Spinal cord (tissue), 10 donors: ENCODE results near the gene FBXO28. TPM values are rescaled to one million over a fixed set of nuclear protein-coding genes. Genes with fewer than 3 reads are reported as not detected.

Experiments used
- DNase-seq, 6 donors: peaks; one replicate each; pipeline versions ENCODE4 v3.0.0 to v3.0.0-alpha.2; 2013 to 2015; ENCODE audit warnings: low spot score in 6 of 6, low read depth in 4 of 6
- H3K27ac ChIP-seq: one replicate; pipeline ENCODE4 v1.5.1; 2013; ENCODE audit warnings: low read depth, low read length, control low read depth
- H3K27me3 ChIP-seq: one replicate; pipeline ENCODE4 v1.6.1; 2013; ENCODE audit warnings: low read length; ENCODE audit not compliant: control insufficient read depth, insufficient read depth
- H3K36me3 ChIP-seq: one replicate; pipeline ENCODE4 v1.6.1; 2013; ENCODE audit warnings: low read length; ENCODE audit not compliant: control insufficient read depth, insufficient read depth
- H3K4me1 ChIP-seq: one replicate; pipeline ENCODE4 v1.6.1; 2013; ENCODE audit warnings: low read length; ENCODE audit not compliant: control insufficient read depth, insufficient read depth
- H3K4me3 ChIP-seq: one replicate; pipeline ENCODE4 v1.5.1; 2013; ENCODE audit warnings: low read depth, low read length, control low read depth
- H3K9me3 ChIP-seq: one replicate; pipeline ENCODE4 v1.6.1; 2013; ENCODE audit warnings: low read length; ENCODE audit not compliant: control insufficient read depth, insufficient read depth
- WGBS: methylation state at CpG from one replicate; pipeline ENCODE4 v1.1.5; 2013; ENCODE audit warnings: missing lambda C conversion rate; ENCODE audit not compliant: insufficient coverage; 5-methylcytosine and 5-hydroxymethylcytosine counted together
- polyA plus RNA-seq, 2 donors: library from polyadenylated mRNA; unstranded; fragments of 120-200 nt; gene quantifications; one replicate each; pipeline ENCODE4 v1.2.1, GENCODE V29; 2013; ENCODE audit not compliant: insufficient read length in 2 of 2
- total RNA-seq, 2 donors: library from RNA; depleted of rRNA in 1 of 2; stranded (reverse); fragments of 120-200 nt in 1 of 2; fragments of >200 nt in 1 of 2; gene quantifications; one replicate each; pipeline versions ENCODE4 v1.2.3 to v1.2.4, GENCODE V29; 2013 to 2014
- donor health status: healthy.

Gene FBXO28
- total and polyA plus RNA-seq, 4 donors = 20.1 to 42.3 (median 26.6) TPM

DNA sequence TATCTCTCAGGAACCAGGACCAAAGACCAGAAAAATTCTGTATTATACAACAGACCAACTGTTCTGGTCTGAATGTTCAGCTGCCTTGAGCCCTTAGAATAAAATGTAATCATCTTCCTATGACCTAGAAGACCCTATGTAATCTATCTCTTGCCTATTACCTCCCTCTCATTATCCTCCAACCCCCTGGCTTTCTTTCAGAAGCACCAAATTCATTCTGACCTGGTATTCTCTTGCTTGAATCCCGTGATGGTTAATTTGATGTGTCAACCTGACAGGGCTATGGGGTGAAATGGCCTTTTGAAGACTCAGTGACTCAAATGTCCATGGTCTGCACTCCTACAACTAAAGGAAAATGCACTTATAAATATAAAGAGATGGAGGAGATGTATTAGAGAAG, 21.8 kb upstream of the FBXO28 start:
- H3K4me1 ChIP-seq = no peaks in the 10 kb centered on the region
- no peaks in the 10 kb centered on the region for H3K27me3 ChIP-seq
- no peak for DNase-seq
- H3K36me3 ChIP-seq = no peaks in the 10 kb centered on the region
- no peak overlapping the region for H3K27ac ChIP-seq
- H3K9me3 ChIP-seq = no peaks in the 10 kb centered on the region
- WGBS = no CpG with 5 or more reads among the region's 1 CpG
- H3K4me3 ChIP-seq = no peak overlapping the region

DNA sequence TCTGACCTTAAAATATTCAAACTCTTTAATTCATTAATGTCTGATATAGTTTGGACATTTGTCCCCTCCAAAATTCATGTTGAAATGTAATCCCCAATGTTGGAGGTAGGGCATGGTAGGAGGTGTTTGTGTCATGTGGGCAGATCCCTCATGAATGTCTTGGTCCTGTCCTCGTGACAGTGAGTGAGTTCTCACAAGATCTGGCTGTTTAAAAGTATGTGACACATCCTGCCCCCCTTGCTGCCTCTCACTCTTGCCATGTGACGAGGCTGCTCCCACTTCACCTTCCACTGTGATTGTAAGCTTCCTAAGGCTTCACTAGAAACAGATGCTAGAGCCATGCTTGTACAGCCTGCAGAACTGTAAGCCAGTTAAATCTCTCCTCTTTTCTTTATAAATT, 21.3 kb upstream of the FBXO28 start:
- no peaks in the 10 kb centered on the region for H3K4me1 ChIP-seq
- 75% methylated on average over 1 of the region's 2 CpGs for WGBS
- no peak overlapping the region for H3K4me3 ChIP-seq

DNA sequence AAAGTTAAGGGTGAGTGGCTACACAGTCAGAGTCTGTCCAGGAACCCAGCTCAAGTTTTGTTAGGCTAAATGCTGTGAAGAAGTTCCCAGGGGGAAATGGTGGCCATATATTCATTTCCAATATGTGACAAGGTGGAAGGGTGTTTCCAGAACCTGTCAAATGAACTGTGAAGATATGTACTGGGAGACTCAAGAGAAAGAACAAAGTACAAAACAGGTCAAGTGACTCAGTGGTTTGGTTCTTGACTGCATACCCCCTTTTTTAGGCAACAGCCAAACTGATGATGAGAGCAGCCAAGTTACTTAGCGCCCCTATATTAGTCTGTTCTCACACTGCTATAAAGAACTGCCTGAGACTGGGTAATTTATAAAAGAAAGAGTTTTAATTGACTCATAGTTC, 18.6 kb upstream of the FBXO28 start:
- WGBS = no CpG with 5 or more reads among the region's 1 CpG
- no peak overlapping the region for H3K4me3 ChIP-seq
- H3K36me3 ChIP-seq = no peaks in the 10 kb centered on the region
- H3K27me3 ChIP-seq = no peaks in the 10 kb centered on the region
- H3K27ac ChIP-seq = no peak overlapping the region
- H3K4me1 ChIP-seq = no peaks in the 10 kb centered on the region
- DNase-seq = no peak
- H3K9me3 ChIP-seq = no peaks in the 10 kb centered on the region

More for the DNA sequence above, 21.3 kb upstream of the FBXO28 start:
- DNase-seq = no peak
- no peak overlapping the region for H3K27ac ChIP-seq
- no peaks in the 10 kb centered on the region for H3K27me3 ChIP-seq
- no peaks in the 10 kb centered on the region for H3K9me3 ChIP-seq
- H3K36me3 ChIP-seq = no peaks in the 10 kb centered on the region

DNA sequence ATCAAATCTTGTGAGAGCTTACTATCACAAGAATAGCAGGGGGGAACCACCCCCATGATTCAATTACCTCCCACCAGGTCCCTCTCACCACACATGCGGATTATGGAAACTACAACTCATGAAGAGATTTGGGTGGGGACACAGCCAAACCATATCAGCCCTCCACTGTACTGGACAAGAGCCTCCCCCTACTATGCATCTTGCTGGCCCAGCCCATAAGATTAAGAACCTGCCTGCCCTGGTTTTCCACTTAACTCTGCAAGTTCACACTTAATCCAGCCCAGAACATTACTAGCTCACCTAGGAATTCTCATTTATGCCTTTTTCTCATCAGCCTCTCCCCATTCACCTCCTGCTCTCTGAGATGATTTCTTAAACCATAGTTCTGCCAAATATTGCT, 18.0 kb upstream of the FBXO28 start:
- Histone ChIP-seq H3K36me3 (no peaks in the 10 kb centered on the region), H3K27me3 (no peaks in the 10 kb centered on the region), H3K27ac (no peak overlapping the region), H3K4me1 (no peaks in the 10 kb centered on the region), H3K9me3 (no peaks in the 10 kb centered on the region), H3K4me3 (no peak overlapping the region)
- DNase-seq = no peak
- 88% methylated on average over 1 of the region's 1 CpG for WGBS

DNA sequence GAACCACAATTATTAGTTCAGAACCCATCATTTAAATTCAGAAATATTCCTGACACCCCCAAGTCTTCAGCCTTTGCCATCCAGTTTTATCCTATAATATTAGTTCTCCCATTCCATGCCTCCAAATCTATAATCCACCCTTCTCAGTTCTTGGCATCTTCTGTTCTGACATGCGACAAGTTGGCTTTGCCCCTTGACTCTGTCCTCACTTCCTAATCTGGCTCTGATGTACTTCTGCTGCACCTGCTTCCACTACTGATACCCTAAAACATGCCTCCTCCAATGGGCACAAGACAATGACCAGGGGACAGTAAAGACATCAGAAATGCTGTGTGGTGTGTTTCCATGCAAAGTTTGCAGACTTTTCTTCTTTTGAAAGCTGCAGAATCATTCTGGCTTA, 17.1 kb upstream of the FBXO28 start:
- no peaks in the 10 kb centered on the region for H3K36me3 ChIP-seq
- DNase-seq = no peak
- no peaks in the 10 kb centered on the region for H3K4me1 ChIP-seq
- no peak overlapping the region for H3K4me3 ChIP-seq
- no peak overlapping the region for H3K27ac ChIP-seq
- 67% methylated on average over 1 of the region's 1 CpG for WGBS
- no peaks in the 10 kb centered on the region for H3K9me3 ChIP-seq
- no peaks in the 10 kb centered on the region for H3K27me3 ChIP-seq

DNA sequence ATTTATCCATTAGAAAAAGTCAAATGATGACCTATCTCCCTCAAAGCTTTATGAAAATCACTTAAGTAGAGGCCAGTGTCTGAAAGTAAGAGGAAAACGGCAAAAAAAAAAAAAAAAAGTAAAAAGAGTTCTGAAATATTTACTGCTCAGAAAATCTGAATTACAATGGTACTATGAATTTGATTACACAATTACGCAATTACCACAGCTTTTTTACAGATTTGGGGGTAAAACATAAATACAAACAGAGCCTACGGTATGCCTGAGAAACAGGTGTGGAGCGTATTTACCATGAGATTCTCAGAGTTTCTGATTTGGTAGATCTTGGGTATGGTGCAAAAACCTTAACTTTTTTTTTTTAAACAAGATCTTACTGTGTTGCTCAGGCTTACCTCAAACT, 15.9 kb upstream of the FBXO28 start:
- WGBS = no CpG with 5 or more reads among the region's 4 CpGs
- H3K27ac ChIP-seq = no peak overlapping the region
- no peak for DNase-seq
- no peak overlapping the region for H3K4me3 ChIP-seq
- H3K4me1 ChIP-seq = no peaks in the 10 kb centered on the region
- no peaks in the 10 kb centered on the region for H3K27me3 ChIP-seq
- H3K36me3 ChIP-seq = no peaks in the 10 kb centered on the region
- no peaks in the 10 kb centered on the region for H3K9me3 ChIP-seq

DNA sequence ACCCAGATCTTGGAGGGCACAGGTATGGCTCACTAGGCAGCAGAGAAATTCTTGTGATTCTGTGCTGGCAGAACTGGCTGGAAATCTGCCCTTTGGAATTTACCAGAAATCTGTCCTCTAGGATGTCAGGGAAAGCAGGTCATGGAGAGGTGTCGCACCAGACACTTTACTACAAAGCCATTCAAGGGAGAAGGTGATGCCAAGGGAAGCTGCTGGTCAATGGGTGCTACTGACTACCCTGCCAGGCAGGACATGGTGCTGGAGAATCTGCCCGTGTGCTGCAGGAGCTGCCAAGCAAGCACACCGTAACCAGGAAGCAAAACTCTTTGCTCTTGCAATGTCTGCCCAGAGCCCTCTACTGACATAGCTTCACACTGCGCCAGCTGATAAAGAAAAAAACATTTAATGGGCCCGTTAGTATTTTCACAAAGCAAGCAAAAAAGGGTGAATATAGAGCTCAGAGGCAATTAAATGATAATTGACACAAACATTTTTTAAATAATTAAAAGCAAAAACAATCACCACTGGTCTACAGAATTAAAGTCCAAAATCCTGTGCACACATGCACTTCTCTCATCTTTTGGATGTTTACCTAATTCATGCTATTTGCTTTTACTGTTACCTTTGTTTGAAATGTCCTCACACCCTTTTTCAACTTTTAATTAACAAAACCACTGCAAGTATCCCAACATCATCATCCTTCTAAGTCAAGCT, 7.2 kb upstream of the FBXO28 start:
- H3K27ac ChIP-seq = no peak overlapping the region
- WGBS = 31% methylated on average over 3 of the region's 5 CpGs
- H3K27me3 ChIP-seq = peaks cover 2% of the 10 kb centered on the region
- no peak overlapping the region for H3K4me3 ChIP-seq
- no peaks in the 10 kb centered on the region for H3K9me3 ChIP-seq
- DNase-seq = peak in 2 of 6 donors; percentile 16 to 66
- no peaks in the 10 kb centered on the region for H3K36me3 ChIP-seq
- no peaks in the 10 kb centered on the region for H3K4me1 ChIP-seq

DNA sequence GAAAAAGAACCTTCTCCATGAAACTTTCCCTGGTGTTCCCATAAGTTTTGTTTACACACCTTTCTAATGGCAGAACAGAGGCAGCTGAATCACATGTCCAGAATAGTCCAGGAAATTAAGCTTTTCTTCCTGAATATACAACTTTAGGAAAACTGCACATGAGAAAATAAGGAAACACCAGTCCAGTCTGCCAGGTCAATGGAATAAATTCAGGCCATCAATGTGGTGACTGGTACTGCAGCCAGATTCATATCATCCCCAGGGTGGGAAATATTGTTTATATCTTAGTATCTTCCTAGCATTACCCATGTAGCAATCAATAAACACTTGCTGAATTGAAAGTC, 6.7 kb upstream of the FBXO28 start:
- no peaks in the 10 kb centered on the region for H3K9me3 ChIP-seq
- no peaks in the 10 kb centered on the region for H3K4me1 ChIP-seq
- H3K4me3 ChIP-seq = no peak overlapping the region
- no peaks in the 10 kb centered on the region for H3K36me3 ChIP-seq
- peaks cover 2% of the 10 kb centered on the region for H3K27me3 ChIP-seq
- DNase-seq = no peak
- H3K27ac ChIP-seq = no peak overlapping the region

DNA sequence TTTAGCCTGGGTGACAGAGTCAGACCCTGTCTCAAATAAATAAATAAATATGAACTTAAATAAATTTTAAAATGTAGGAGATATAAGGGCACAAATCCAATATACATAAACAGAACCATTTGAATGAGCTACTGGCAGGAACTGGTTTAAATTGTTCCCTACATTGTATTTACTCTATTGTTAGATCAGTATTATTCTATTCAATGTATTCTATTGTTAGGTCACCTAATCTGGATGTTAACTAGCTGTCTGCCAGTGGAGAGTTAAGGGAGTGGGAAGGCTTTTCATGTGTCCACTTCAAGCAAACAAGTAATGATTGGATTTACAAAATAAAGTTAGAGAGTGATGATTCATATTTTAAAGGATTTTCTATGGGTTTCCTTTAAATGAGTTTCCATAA, 4.9 kb upstream of the FBXO28 start:
- no peak for DNase-seq
- Histone ChIP-seq H3K4me3 (no peak overlapping the region), H3K27ac (no peak overlapping the region), H3K4me1 (no peaks in the 10 kb centered on the region), H3K9me3 (no peaks in the 10 kb centered on the region), H3K27me3 (peaks cover 2% of the 10 kb centered on the region), H3K36me3 (peaks cover under 1% of the 10 kb centered on the region)

DNA sequence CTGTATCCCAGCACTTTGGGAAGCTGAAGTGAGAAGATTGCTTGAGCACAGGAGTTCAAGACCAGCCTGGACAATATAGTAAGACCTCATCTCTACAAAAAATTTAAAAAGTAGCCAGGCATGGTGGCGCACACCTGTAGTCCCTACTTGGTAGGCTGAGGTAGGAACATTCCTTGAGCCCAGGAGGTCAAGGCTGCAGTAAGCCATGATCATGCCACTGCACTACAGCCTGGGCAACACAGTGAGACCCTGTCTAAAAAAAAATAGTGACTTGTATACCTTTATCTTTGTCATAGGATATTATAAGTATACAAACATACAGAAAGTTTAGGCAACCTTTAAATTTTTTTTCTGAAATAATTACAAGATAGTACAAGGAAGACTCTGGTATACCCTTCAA, 3.9 kb upstream of the FBXO28 start:
- H3K36me3 ChIP-seq = peaks cover 7% of the 10 kb centered on the region
- no peaks in the 10 kb centered on the region for H3K9me3 ChIP-seq
- DNase-seq = no peak
- no peaks in the 10 kb centered on the region for H3K4me1 ChIP-seq
- H3K27me3 ChIP-seq = peaks cover 2% of the 10 kb centered on the region
- WGBS = no CpG with 5 or more reads among the region's 1 CpG
- H3K27ac ChIP-seq = no peak overlapping the region
- no peak overlapping the region for H3K4me3 ChIP-seq
